ENCODE data around the gene PLCB4.
A peak's percentile ranks its signal among the peaks of the same experiment; 100 is the strongest.

The PLCB4 gene

DNA sequence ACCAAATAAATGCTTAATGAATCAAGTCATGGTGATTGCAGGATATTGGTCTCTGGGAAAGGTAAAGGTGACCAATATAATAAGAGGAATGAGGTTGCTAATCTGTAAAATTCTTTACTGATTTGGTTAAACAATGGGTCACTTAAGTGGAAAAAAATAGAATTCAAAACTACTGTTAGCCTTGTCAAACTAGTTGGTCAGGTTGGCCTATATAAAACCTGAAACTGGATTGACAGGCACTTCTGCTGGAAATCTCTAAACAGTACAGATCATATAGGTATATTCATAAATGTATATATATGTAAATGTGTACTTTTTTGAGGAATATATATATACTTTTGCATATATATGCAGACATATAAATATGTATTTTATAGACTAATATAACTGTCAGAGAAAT lies 19.7 kb downstream of the PLCB4 start:
- Histone ChIP-seq H3K36me3 (ENCODE audit: control insufficient read depth in 1 of 2, insufficient read depth in 2 of 2, low read depth in 1 of 2, low read length in 2 of 2) (no peaks in the 10 kb centered on the region), H2BK5ac (ENCODE audit: low read depth, low read length, poor library complexity, severe bottlenecking) (no peak overlapping the region), H3K79me1 (replicated peaks; ENCODE audit: low read length, poor library complexity, severe bottlenecking) (peaks cover 5% of the 10 kb centered on the region), H3K9me3 (ENCODE audit: control insufficient read depth, low read length) (no peaks in the 10 kb centered on the region), H3K23ac (ENCODE audit: low read length in 2 of 2) (no peak overlapping the region), H3K18ac (ENCODE audit: low read depth in 1 of 2, low read length in 2 of 2) (no peak overlapping the region), H2BK12ac (ENCODE audit: low read length in 2 of 2) (no peak overlapping the region), H3K14ac (ENCODE audit: low read length in 2 of 2) (no peak overlapping the region), H2BK120ac (ENCODE audit: low read depth, low read length) (no peak overlapping the region), H4K91ac (ENCODE audit: low read length) (no peak overlapping the region), H2AK5ac (ENCODE audit: low read length, severe bottlenecking) (no peak overlapping the region), H2AFZ (ENCODE audit: low read depth, low read length) (no peak overlapping the region), H3K4me1 (ENCODE audit: control insufficient read depth, insufficient read depth, low read depth, low read length) (peaks cover 4% of the 10 kb centered on the region), H3K4me2 (ENCODE audit: low read length, poor library complexity, severe bottlenecking) (no peak overlapping the region), H2BK15ac (ENCODE audit: low read depth, poor library complexity, severe bottlenecking) (no peak overlapping the region), H3K9ac (ENCODE audit: low read length) (no peak overlapping the region), H3K4ac (ENCODE audit: low read depth in 1 of 2, low read length in 2 of 2) (no peak overlapping the region), H3K27ac (ENCODE audit: low read length, poor library complexity, severe bottlenecking) (no peak overlapping the region), H4K8ac (ENCODE audit: low read length) (no peak overlapping the region), H3K4me3 (ENCODE audit: insufficient read depth in 1 of 2, low read depth in 1 of 2, low read length in 2 of 2) (no peak overlapping the region), H3K27me3 (ENCODE audit: control insufficient read depth in 1 of 2, insufficient read depth in 1 of 2, low read length in 2 of 2) (no peaks in the 10 kb centered on the region)
- DNase-seq: no peak

DNA sequence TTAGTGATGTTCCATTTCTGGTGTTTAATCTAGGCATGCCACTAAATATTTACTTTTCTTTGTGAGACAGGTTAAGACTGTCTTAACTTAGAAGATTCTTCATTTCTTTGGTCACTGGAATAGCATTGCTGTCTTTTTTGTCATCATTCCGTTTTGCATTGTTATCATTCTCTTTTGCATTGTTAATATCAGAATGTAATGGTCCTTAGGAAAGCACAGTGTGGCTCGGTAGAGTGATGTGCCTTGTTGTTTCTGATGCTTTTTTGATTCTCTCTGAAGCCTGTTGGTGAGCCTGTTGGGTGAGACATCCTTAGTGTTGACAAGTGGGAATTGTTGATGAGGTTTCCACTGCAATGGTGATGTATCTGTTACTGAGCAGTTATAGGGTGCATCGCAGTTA lies 23.2 kb downstream of the PLCB4 start:
- H3K9ac ChIP-seq (ENCODE audit: low read length): no peak overlapping the region
- no peak overlapping the region for H2AK5ac ChIP-seq (ENCODE audit: low read length, severe bottlenecking)
- H2BK5ac ChIP-seq (ENCODE audit: low read depth, low read length, poor library complexity, severe bottlenecking): no peak overlapping the region
- no peak overlapping the region for H2BK120ac ChIP-seq (ENCODE audit: low read depth, low read length)
- no peak overlapping the region for H2BK15ac ChIP-seq (ENCODE audit: low read depth, poor library complexity, severe bottlenecking)
- no peak overlapping the region for H3K4me3 ChIP-seq (ENCODE audit: insufficient read depth in 1 of 2, low read depth in 1 of 2, low read length in 2 of 2)
- no peak overlapping the region for H3K14ac ChIP-seq (ENCODE audit: low read length in 2 of 2)
- 93% methylated on average over 3 of the region's 3 CpGs for WGBS
- H3K4ac ChIP-seq (ENCODE audit: low read depth in 1 of 2, low read length in 2 of 2): no peak overlapping the region
- H3K4me1 ChIP-seq (ENCODE audit: control insufficient read depth, insufficient read depth, low read depth, low read length): peaks cover 8% of the 10 kb centered on the region
- H3K27me3 ChIP-seq (ENCODE audit: control insufficient read depth in 1 of 2, insufficient read depth in 1 of 2, low read length in 2 of 2): no peaks in the 10 kb centered on the region
- H3K18ac ChIP-seq (ENCODE audit: low read depth in 1 of 2, low read length in 2 of 2): no peak overlapping the region
- no peak overlapping the region for H3K23ac ChIP-seq (ENCODE audit: low read length in 2 of 2)
- no peak overlapping the region for H4K91ac ChIP-seq (ENCODE audit: low read length)
- no peak overlapping the region for H2BK12ac ChIP-seq (ENCODE audit: low read length in 2 of 2)
- no peak for DNase-seq
- H3K9me3 ChIP-seq (ENCODE audit: control insufficient read depth, low read length): no peaks in the 10 kb centered on the region
- no peak overlapping the region for H3K27ac ChIP-seq (ENCODE audit: low read length, poor library complexity, severe bottlenecking)
- H3K4me2 ChIP-seq (ENCODE audit: low read length, poor library complexity, severe bottlenecking): no peak overlapping the region
- H3K36me3 ChIP-seq (ENCODE audit: control insufficient read depth in 1 of 2, insufficient read depth in 2 of 2, low read depth in 1 of 2, low read length in 2 of 2): no peaks in the 10 kb centered on the region
- peaks cover 5% of the 10 kb centered on the region for H3K79me1 ChIP-seq (replicated peaks; ENCODE audit: low read length, poor library complexity, severe bottlenecking)
- H2AFZ ChIP-seq (ENCODE audit: low read depth, low read length): no peak overlapping the region
- H4K8ac ChIP-seq (ENCODE audit: low read length): no peak overlapping the region

DNA sequence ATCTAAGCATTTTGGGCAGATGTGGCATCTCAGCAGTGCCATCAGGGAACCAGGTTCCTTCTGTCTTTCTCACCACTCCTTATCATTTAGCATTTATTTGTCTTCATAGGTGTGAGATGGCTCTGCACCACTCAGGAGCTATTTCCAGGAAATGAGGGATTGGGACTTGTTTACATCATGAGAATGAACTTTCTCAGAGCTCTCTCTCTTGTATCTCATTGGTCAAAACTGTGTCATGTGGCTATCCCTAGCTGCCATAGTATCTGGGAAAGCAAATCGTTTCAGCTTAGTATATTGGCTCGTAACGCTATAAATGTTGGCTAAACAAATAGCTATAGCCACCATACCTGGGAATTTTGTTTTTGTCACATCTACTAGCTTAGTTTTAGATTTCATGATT lies 23.8 kb downstream of the PLCB4 start:
- Histone ChIP-seq H3K27me3 (ENCODE audit: control insufficient read depth in 1 of 2, insufficient read depth in 1 of 2, low read length in 2 of 2) (no peaks in the 10 kb centered on the region), H3K4me1 (ENCODE audit: control insufficient read depth, insufficient read depth, low read depth, low read length) (peaks cover 9% of the 10 kb centered on the region), H2AK5ac (ENCODE audit: low read length, severe bottlenecking) (no peak overlapping the region), H3K18ac (ENCODE audit: low read depth in 1 of 2, low read length in 2 of 2) (no peak overlapping the region), H2BK15ac (ENCODE audit: low read depth, poor library complexity, severe bottlenecking) (no peak overlapping the region), H2BK5ac (ENCODE audit: low read depth, low read length, poor library complexity, severe bottlenecking) (no peak overlapping the region), H2BK120ac (ENCODE audit: low read depth, low read length) (no peak overlapping the region), H3K27ac (ENCODE audit: low read length, poor library complexity, severe bottlenecking) (no peak overlapping the region), H3K79me1 (replicated peaks; ENCODE audit: low read length, poor library complexity, severe bottlenecking) (peaks cover 5% of the 10 kb centered on the region), H3K23ac (ENCODE audit: low read length in 2 of 2) (no peak overlapping the region), H3K9me3 (ENCODE audit: control insufficient read depth, low read length) (no peaks in the 10 kb centered on the region), H3K4me3 (ENCODE audit: insufficient read depth in 1 of 2, low read depth in 1 of 2, low read length in 2 of 2) (no peak overlapping the region), H4K91ac (ENCODE audit: low read length) (no peak overlapping the region), H4K8ac (ENCODE audit: low read length) (no peak overlapping the region), H3K9ac (ENCODE audit: low read length) (no peak overlapping the region), H3K4ac (ENCODE audit: low read depth in 1 of 2, low read length in 2 of 2) (no peak overlapping the region), H3K4me2 (ENCODE audit: low read length, poor library complexity, severe bottlenecking) (no peak overlapping the region), H2BK12ac (ENCODE audit: low read length in 2 of 2) (no peak overlapping the region), H3K36me3 (ENCODE audit: control insufficient read depth in 1 of 2, insufficient read depth in 2 of 2, low read depth in 1 of 2, low read length in 2 of 2) (no peaks in the 10 kb centered on the region), H3K14ac (ENCODE audit: low read length in 2 of 2) (no peak overlapping the region), H2AFZ (ENCODE audit: low read depth, low read length) (no peak overlapping the region)
- no peak for DNase-seq
- WGBS: 87% methylated on average over 3 of the region's 3 CpGs

DNA sequence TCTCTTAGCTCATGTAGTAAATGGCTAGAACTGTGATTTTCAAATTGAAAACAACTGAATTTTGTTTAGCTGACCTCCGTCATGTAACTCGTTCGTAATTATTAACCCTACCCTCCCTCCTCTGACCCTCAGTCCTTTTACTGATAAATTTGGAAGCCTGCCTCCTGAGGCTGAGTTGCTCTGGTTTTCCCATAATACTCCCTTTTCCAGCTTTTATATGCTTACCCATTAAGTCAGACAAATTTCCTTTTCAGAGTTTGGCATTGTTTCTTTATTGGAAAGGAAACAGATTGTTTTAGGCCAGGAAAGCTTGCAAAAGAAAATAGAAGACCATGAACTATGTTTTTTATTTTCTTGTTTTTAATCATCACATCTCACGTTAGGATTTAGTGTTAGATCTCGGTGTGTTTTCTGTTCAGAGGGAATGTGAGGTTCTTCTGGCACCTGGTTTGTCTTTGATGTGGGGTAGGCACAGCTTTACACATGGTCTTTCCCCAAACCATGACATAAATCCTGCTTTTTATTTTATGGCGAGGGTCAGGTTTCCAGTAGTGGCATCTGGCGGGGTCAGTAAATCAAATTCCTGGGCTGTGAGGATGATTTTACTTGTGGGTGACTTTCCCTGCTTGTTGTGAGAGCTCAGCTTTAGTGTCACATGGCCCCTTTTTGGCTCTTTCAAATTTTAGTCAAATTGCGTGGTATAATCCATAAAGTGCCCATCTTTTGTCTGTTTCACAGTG lies 24.5 kb downstream of the PLCB4 start:
- H3K27me3 ChIP-seq (ENCODE audit: control insufficient read depth in 1 of 2, insufficient read depth in 1 of 2, low read length in 2 of 2): no peaks in the 10 kb centered on the region
- no peak overlapping the region for H3K4me2 ChIP-seq (ENCODE audit: low read length, poor library complexity, severe bottlenecking)
- DNase-seq: no peak
- no peak overlapping the region for H3K14ac ChIP-seq (ENCODE audit: low read length in 2 of 2)
- peaks cover 8% of the 10 kb centered on the region for H3K4me1 ChIP-seq (ENCODE audit: control insufficient read depth, insufficient read depth, low read depth, low read length)
- H3K23ac ChIP-seq (ENCODE audit: low read length in 2 of 2): no peak overlapping the region
- H2AFZ ChIP-seq (ENCODE audit: low read depth, low read length): no peak overlapping the region
- peak overlapping the region; percentile 25 for H3K9ac ChIP-seq (ENCODE audit: low read length)
- no peak overlapping the region for H2BK15ac ChIP-seq (ENCODE audit: low read depth, poor library complexity, severe bottlenecking)
- no peak overlapping the region for H4K91ac ChIP-seq (ENCODE audit: low read length)
- no peak overlapping the region for H3K4ac ChIP-seq (ENCODE audit: low read depth in 1 of 2, low read length in 2 of 2)
- no peaks in the 10 kb centered on the region for H3K36me3 ChIP-seq (ENCODE audit: control insufficient read depth in 1 of 2, insufficient read depth in 2 of 2, low read depth in 1 of 2, low read length in 2 of 2)
- peak overlapping the region; percentile 32 for H3K27ac ChIP-seq (ENCODE audit: low read length, poor library complexity, severe bottlenecking)
- H2BK120ac ChIP-seq (ENCODE audit: low read depth, low read length): no peak overlapping the region
- WGBS: 85% methylated on average over 8 of the region's 8 CpGs
- H3K4me3 ChIP-seq (ENCODE audit: insufficient read depth in 1 of 2, low read depth in 1 of 2, low read length in 2 of 2): no peak overlapping the region
- no peak overlapping the region for H4K8ac ChIP-seq (ENCODE audit: low read length)
- H2AK5ac ChIP-seq (ENCODE audit: low read length, severe bottlenecking): peak overlapping the region; percentile 42
- no peak overlapping the region for H3K18ac ChIP-seq (ENCODE audit: low read depth in 1 of 2, low read length in 2 of 2)
- no peaks in the 10 kb centered on the region for H3K9me3 ChIP-seq (ENCODE audit: control insufficient read depth, low read length)
- H2BK12ac ChIP-seq (ENCODE audit: low read length in 2 of 2): no peak overlapping the region
- peaks cover 6% of the 10 kb centered on the region for H3K79me1 ChIP-seq (replicated peaks; ENCODE audit: low read length, poor library complexity, severe bottlenecking)
- H2BK5ac ChIP-seq (ENCODE audit: low read depth, low read length, poor library complexity, severe bottlenecking): no peak overlapping the region
